ENCODE data around the gene LEKR1. TPM values are rescaled to one million over a fixed set of nuclear protein-coding genes. Genes with fewer than 3 reads are reported as not detected.

The LEKR1 gene
- total and polyA plus RNA-seq, 9 of the 15 experiments (the other 6 are each of a cell fraction or from before 2014, with no cell fraction given) = 0.76 to 1.8 (median 1.2) TPM

GRCh38 chr3:156819842-156820691 lies 6.1 kb upstream of the LEKR1 start:
- no TSS peak for BruUV-seq (replicated peaks)
- H3K9me1 ChIP-seq (ENCODE audit: control insufficient read depth, insufficient read depth, low read length) = no peaks in the 10 kb centered on the region
- H3K36me3 ChIP-seq (ENCODE audit: control insufficient read depth, insufficient read depth, low read length) = no peaks in the 10 kb centered on the region
- no peaks in the 10 kb centered on the region for H3K79me2 ChIP-seq (ENCODE audit: control insufficient read depth, insufficient read depth, low read length)
- no peak overlapping the region for H3K4me2 ChIP-seq (ENCODE audit: insufficient read depth, low read length)
- POLR2A ChIA-PET = interaction anchor here (0.8 to 1.3 kb wide), 4 partner anchors 11 to 58 kb away, joined by 3 to 5 read pairs (median 3); no protein-coding TSS in a partner anchor
- FAIRE-seq (no peak), DNase-seq (ENCODE audit: extremely low read depth in 1 of 4, low spot score in 3 of 4) (no peak), ATAC-seq (no peak)
- no peak overlapping the region for H2AFZ ChIP-seq (ENCODE audit: low read depth, low read length)
- H3K9ac ChIP-seq (ENCODE audit: insufficient read depth in 1 of 2, low read depth in 2 of 2, low read length in 2 of 2) = no peak overlapping the region
- H3K4me3 ChIP-seq = no peak overlapping the region
- CTCF ChIA-PET (ENCODE audit: low intra/inter-chr PET ratio) = no interaction called here
- no peaks in the 10 kb centered on the region for H4K20me1 ChIP-seq (replicated peaks; ENCODE audit: control insufficient read depth, insufficient read depth, low read length)
- WGBS (ENCODE audit: insufficient coverage, low coverage, missing lambda C conversion rate) = 80% methylated on average over 5 of the region's 6 CpGs
- peaks cover 9 to 17% of the 10 kb centered on the region in 2 experiments; a peak in 4 of 5 replicates for H3K4me1 ChIP-seq (replicated peaks in 1 of 2; ENCODE audit: control insufficient read depth in 2 of 2, insufficient read depth in 2 of 2, low read length in 2 of 2)
- no peaks in the 10 kb centered on the region for H3K9me3 ChIP-seq (replicated peaks; ENCODE audit: control insufficient read depth, insufficient read depth, low read depth, low read length)
- TF ChIP-seq NFIC (IDR thresholded peaks at IDR 0.05) (peak; percentile 7; the same call in 1 of the 2 replicates), ZNF282 (CRISPR knock-in tag; IDR thresholded peaks at IDR 0.05) (no peak), MCM3 (IDR thresholded peaks at IDR 0.05) (no peak), FOXK1 (CRISPR knock-in tag; IDR thresholded peaks at IDR 0.05; ENCODE audit: borderline replicate concordance) (no peak), DACH1 (IDR thresholded peaks at IDR 0.05; ENCODE audit: partially characterized antibody) (peak; percentile 66), ZNF644 (tag; IDR thresholded peaks at IDR 0.05; ENCODE audit: low read depth) (no peak), CREM (IDR thresholded peaks at IDR 0.05; ENCODE audit: low read depth) (no peak), ZNF766 (CRISPR knock-in tag; conservative IDR thresholded peaks at IDR 0.05) (no peak), NELFE (IDR thresholded peaks at IDR 0.05; ENCODE audit: insufficient read depth, insufficient read length) (no peak), BHLHE40 (IDR thresholded peaks at IDR 0.05; ENCODE audit: low read length) (no peak), ZKSCAN8 (CRISPR knock-in tag; IDR thresholded peaks at IDR 0.05) (no peak)
- intact Hi-C loops (cut with micrococcal nuclease) = loop anchor here (5.0 to 10.0 kb wide), 3 partner anchors 133 to 265 kb away; partner anchors contain the start of gene SSR3
- H3K27ac ChIP-seq (ENCODE audit: extremely low read depth, low read depth, low read length) = no peak overlapping the region
- in situ Hi-C loops (cut with MboI) = no loop called here
- no peaks in the 10 kb centered on the region for H3K27me3 ChIP-seq (ENCODE audit: control insufficient read depth in 2 of 2, insufficient read depth in 2 of 2, low read length in 2 of 2)

Measured in K562 (cell line).